ENCODE results near the gene KRTAP5-1.
A peak's percentile ranks its signal among the peaks of the same experiment; 100 is the strongest.

The KRTAP5-1 gene

DNA sequence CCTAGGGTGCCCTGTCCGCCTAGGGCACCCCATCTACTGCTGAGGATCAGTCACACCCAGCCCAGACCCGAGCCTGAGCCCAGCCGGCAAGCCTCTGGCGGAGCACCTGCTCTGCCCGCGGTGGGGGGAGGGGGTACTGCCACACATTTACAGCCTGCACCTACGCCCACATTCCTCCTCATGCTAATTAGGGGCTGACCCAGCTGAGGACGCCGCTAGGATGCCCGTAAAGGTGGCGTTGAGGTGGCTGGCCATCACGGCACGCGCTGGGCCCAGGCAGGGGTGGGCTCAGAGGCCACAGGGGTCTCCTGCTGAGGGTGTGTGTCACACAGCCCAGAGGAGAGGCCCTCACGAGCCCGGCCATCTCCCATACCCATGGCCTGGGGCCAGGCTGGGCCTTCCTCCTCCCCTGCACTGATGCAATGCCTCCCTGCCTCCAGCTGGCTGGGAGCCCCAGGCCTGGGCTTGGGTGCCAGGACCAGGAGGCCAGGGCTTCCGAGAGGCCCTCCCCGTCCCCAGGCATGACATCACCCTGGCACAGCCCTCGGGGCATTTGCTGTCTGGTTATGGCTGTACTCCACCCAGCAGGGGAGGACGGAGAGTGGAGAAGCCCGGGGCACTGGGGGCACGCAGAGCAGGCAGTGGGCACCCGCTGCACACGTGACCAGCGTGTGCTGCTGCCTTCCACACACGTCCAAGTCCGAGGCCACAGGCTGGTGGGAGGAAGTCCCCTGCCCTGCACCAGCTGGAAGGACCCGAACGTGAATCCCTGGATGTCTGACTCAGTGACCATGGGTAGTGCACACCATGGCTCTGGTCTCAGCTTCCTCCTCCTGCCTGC, 25.8 kb downstream of the KRTAP5-1 start:
- TF ChIP-seq ZFP3 (CRISPR knock-in tag; IDR thresholded peaks at IDR 0.05) (0 out of 2 replicates have a peak, but pooled peaks have one; percentile 37), OSR1 (CRISPR knock-in tag; IDR thresholded peaks at IDR 0.05) (no peak), ARNTL (CRISPR knock-in tag; IDR thresholded peaks at IDR 0.05; ENCODE audit: borderline replicate concordance, low read depth) (no peak), TOX (CRISPR knock-in tag; IDR thresholded peaks at IDR 0.05; ENCODE audit: borderline replicate concordance) (no peak), ZNF565 (CRISPR knock-in tag; conservative IDR thresholded peaks at IDR 0.05; ENCODE audit: low read depth) (no peak)
- peak; percentile 46 for ATAC-seq

DNA sequence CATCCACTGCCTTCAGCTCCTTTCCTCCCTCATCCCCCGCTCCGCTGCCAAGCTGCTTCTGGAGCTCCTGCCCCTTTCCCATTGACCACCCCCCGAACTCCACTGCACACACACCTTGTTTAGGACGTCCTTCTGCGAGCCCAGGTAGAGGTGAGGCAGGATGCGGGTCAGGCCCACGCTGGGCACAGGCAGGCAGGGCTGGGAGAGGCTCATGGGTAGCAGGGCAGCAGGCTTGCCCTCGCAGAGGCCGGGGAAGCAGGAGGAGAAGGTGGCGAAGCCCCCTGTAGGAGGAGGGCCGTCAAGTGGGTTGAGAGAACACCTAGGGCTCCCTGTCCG, 26.3 kb downstream of the KRTAP5-1 start:
- ATAC-seq, result no peak; the same call in 2 of the 3 replicates
- TF ChIP-seq TCF4 (CRISPR knock-in tag; IDR thresholded peaks at IDR 0.05; ENCODE audit: borderline replicate concordance), result no peak

DNA sequence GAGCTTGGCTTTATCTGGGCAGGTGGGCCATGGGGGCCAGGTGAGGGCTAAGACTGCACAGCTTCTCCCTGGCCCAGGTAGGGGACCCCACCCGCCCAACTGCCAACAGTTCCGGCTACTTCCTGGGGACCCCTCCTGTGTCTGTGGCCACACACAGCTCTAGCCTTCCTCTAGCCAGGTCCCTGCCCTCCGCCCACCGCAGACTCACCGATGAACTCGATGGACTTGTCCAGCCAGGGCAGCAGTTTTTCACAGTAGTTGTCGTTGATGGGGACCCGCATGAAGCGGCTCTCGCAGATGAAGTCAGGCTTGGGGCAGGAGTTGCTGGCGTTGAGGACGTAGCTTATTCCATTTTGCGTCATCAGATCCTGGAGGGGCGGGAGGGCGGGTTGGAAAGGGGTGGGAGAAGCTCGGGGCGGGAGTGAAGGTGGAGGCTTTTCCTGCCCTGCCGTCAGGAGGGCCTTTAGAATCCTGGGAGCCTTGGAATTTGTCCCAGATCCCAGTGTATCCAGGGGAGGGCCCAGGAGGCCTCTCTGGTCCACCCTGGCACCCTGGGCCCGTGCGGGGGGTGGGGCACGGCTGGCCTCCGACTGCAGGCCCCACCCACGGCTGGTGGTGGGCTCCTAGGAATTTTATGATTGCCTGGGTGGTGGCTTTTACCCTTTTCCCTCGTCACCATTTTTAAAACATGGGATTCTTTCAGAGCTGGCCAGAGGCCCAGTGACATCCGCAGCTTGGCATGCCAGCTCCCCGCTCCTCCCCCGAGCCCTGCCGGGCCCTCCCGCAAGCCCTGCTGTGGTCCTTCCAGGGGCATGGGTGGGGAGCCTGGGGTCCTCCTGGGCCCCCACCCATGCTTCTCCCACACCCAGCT, 26.9 kb downstream of the KRTAP5-1 start:
- TF ChIP-seq ZC3H10 (CRISPR knock-in tag; IDR thresholded peaks at IDR 0.05) (no peak), TOX (CRISPR knock-in tag; IDR thresholded peaks at IDR 0.05; ENCODE audit: borderline replicate concordance) (no peak), ZFP3 (CRISPR knock-in tag; IDR thresholded peaks at IDR 0.05) (no peak), ESRRG (CRISPR knock-in tag; IDR thresholded peaks at IDR 0.05) (no peak)
- TF ChIP-seq, protein P1, sequence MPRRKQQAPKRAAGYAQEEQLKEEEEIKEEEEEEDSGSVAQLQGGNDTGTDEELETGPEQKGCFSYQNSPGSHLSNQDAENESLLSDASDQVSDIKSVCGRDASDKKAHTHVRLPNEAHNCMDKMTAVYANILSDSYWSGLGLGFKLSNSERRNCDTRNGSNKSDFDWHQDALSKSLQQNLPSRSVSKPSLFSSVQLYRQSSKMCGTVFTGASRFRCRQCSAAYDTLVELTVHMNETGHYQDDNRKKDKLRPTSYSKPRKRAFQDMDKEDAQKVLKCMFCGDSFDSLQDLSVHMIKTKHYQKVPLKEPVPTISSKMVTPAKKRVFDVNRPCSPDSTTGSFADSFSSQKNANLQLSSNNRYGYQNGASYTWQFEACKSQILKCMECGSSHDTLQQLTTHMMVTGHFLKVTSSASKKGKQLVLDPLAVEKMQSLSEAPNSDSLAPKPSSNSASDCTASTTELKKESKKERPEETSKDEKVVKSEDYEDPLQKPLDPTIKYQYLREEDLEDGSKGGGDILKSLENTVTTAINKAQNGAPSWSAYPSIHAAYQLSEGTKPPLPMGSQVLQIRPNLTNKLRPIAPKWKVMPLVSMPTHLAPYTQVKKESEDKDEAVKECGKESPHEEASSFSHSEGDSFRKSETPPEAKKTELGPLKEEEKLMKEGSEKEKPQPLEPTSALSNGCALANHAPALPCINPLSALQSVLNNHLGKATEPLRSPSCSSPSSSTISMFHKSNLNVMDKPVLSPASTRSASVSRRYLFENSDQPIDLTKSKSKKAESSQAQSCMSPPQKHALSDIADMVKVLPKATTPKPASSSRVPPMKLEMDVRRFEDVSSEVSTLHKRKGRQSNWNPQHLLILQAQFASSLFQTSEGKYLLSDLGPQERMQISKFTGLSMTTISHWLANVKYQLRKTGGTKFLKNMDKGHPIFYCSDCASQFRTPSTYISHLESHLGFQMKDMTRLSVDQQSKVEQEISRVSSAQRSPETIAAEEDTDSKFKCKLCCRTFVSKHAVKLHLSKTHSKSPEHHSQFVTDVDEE (CRISPR knock-in tag; IDR thresholded peaks at IDR 0.05), result no peak
- ATAC-seq, result peak; percentile 82

DNA sequence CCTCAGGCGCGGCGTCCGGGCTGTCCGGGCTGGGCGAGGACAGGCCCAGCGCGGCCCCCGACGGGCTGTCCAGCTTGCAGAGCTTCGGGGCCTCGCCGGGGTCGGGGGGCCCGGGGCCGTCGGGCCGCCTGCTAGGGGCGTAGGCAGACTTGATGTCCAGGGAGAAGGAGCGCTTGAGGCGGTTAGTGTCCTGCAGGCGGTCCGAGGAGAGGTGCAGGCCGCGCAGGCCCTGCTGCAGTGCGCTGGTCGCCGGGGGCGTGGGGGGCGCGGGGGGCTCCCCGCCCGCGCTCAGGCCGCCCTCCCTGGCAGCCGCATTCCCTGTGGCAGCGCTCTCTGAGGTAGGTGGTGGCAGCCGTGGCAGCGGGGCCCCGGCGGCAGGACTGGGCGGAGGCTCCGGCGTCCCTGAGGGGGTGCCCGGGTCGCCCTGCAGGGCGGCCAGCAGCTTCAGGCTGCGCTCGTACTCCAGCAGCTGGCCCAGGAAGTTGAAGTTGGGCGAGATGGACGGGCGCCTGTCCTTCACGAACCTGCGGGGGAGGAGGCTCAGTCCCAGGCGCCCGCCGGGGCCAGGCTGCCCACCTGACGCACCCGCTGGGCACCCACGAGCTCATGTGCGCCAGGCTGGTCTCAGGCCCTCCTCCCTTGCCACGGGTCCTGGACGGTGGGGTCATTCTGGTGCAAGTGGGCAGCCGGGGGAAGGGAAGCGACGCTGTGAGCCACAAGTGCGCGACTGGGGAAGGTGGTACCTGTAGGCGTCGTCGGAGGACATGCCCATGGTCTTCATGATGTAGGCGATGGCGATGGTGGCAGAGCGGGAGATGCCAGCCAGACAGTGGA, 27.8 kb downstream of the KRTAP5-1 start:
- no peak for ATAC-seq
- no peak for TF ChIP-seq ESRRG (CRISPR knock-in tag; IDR thresholded peaks at IDR 0.05)
- TF ChIP-seq ZC3H10 (CRISPR knock-in tag; IDR thresholded peaks at IDR 0.05), result no peak
- no peak for TF ChIP-seq SNAI2 (CRISPR knock-in tag; IDR thresholded peaks at IDR 0.05)
- no peak for TF ChIP-seq OSR1 (CRISPR knock-in tag; IDR thresholded peaks at IDR 0.05)
- TF ChIP-seq, protein P2, sequence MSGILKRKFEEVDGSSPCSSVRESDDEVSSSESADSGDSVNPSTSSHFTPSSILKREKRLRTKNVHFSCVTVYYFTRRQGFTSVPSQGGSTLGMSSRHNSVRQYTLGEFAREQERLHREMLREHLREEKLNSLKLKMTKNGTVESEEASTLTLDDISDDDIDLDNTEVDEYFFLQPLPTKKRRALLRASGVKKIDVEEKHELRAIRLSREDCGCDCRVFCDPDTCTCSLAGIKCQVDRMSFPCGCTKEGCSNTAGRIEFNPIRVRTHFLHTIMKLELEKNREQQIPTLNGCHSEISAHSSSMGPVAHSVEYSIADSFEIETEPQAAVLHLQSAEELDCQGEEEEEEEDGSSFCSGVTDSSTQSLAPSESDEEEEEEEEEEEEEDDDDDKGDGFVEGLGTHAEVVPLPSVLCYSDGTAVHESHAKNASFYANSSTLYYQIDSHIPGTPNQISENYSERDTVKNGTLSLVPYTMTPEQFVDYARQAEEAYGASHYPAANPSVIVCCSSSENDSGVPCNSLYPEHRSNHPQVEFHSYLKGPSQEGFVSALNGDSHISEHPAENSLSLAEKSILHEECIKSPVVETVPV (CRISPR knock-in tag; IDR thresholded peaks at IDR 0.05), result no peak
- TF ChIP-seq TOX (CRISPR knock-in tag; IDR thresholded peaks at IDR 0.05; ENCODE audit: borderline replicate concordance), result no peak
- no peak for TF ChIP-seq ZNF8 (CRISPR knock-in tag; IDR thresholded peaks at IDR 0.05)
- no peak for TF ChIP-seq ZNF70 (CRISPR knock-in tag; IDR thresholded peaks at IDR 0.05)
- TF ChIP-seq ZFP30 (CRISPR knock-in tag; IDR thresholded peaks at IDR 0.05), result no peak
- TF ChIP-seq, protein P1 (CRISPR knock-in tag; IDR thresholded peaks at IDR 0.05), result no peak
- no peak for TF ChIP-seq BACH2 (CRISPR knock-in tag; IDR thresholded peaks at IDR 0.05; ENCODE audit: borderline replicate concordance)
- TF ChIP-seq ISL1 (CRISPR knock-in tag; IDR thresholded peaks at IDR 0.05), result no peak
- no peak for TF ChIP-seq CSDC2 (CRISPR knock-in tag; IDR thresholded peaks at IDR 0.05)
- TF ChIP-seq, protein P3, sequence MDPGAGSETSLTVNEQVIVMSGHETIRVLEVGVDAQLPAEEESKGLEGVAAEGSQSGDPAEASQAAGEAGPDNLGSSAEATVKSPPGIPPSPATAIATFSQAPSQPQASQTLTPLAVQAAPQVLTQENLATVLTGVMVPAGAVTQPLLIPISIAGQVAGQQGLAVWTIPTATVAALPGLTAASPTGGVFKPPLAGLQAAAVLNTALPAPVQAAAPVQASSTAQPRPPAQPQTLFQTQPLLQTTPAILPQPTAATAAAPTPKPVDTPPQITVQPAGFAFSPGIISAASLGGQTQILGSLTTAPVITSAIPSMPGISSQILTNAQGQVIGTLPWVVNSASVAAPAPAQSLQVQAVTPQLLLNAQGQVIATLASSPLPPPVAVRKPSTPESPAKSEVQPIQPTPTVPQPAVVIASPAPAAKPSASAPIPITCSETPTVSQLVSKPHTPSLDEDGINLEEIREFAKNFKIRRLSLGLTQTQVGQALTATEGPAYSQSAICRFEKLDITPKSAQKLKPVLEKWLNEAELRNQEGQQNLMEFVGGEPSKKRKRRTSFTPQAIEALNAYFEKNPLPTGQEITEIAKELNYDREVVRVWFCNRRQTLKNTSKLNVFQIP (CRISPR knock-in tag; IDR thresholded peaks at IDR 0.05; ENCODE audit: borderline replicate concordance, low read depth), result no peak
- TF ChIP-seq GLIS3 (CRISPR knock-in tag; IDR thresholded peaks at IDR 0.05), result no peak
- TF ChIP-seq, protein P4, sequence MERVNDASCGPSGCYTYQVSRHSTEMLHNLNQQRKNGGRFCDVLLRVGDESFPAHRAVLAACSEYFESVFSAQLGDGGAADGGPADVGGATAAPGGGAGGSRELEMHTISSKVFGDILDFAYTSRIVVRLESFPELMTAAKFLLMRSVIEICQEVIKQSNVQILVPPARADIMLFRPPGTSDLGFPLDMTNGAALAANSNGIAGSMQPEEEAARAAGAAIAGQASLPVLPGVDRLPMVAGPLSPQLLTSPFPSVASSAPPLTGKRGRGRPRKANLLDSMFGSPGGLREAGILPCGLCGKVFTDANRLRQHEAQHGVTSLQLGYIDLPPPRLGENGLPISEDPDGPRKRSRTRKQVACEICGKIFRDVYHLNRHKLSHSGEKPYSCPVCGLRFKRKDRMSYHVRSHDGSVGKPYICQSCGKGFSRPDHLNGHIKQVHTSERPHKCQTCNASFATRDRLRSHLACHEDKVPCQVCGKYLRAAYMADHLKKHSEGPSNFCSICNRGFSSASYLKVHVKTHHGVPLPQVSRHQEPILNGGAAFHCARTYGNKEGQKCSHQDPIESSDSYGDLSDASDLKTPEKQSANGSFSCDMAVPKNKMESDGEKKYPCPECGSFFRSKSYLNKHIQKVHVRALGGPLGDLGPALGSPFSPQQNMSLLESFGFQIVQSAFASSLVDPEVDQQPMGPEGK (CRISPR knock-in tag; IDR thresholded peaks at IDR 0.05; ENCODE audit: borderline replicate concordance), result no peak
